ENCODE measurements around the gene CYTH4.

GRCh38 chr22:37316875-37317371, 34.6 kb downstream of the CYTH4 start:
- TF ChIP-seq POLR2A (IDR thresholded peaks at IDR 0.05): no peak
- TF ChIP-seq CTCF (IDR thresholded peaks at IDR 0.05): peak; percentile 70 to 97 (median 92)
